Endothelial cell of hepatic sinusoid (primary cell): ENCODE results near the gene DUS2.

ENCODE experiments used
- in situ Hi-C: cut with HindIII; loops from 2 replicates; pipeline ENCODE4 v1.10.0; 2017; ENCODE audit warnings: low sequenced_read_pairs

The DUS2 gene

DNA sequence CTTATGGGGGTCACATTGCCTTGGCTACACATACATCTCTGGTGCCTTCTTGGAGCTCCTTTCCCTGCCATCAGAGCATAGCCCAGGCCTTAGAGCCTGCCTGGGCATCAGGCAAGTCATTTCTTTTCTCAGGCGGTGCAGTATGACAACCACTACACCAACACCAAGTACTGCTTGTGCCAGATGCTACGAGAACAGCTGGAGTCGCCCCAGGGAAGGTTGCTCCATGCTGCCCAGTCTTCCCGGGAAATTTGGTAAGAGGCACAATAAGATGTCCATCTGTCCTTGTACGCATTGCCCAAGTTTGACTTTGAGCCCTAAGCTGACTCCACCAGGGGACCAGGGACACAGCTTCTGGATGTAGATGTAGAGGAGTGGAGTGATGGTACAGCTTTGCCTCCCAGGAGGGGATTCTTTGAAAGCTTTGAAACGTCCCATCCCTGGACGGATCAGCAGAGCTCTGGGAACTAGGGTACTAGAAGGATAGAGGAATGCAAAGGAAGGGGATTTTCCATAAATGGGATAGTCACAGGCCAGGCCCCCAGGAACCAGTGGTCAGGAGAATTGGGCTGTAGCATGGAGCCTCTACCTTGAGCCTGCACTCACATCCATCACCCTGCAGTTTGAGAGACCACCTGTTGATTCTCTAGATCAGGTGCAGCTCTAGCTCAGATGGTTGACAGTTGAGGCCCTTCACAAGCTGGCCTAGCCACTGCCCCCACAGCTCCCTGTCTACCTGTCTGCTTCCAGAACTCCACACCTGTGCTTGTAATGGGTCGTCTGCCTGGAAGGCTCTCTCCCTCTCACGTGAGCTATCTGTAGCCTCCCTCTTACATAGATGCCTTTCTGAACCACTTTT is 51.0 kb downstream of the DUS2 start:
- in situ Hi-C loops, result loop anchor here (5.0 to 25.0 kb wide), 2 partner anchors 97 to 187 kb away; partner anchors contain the start of genes NRN1L and PSKH1

DNA sequence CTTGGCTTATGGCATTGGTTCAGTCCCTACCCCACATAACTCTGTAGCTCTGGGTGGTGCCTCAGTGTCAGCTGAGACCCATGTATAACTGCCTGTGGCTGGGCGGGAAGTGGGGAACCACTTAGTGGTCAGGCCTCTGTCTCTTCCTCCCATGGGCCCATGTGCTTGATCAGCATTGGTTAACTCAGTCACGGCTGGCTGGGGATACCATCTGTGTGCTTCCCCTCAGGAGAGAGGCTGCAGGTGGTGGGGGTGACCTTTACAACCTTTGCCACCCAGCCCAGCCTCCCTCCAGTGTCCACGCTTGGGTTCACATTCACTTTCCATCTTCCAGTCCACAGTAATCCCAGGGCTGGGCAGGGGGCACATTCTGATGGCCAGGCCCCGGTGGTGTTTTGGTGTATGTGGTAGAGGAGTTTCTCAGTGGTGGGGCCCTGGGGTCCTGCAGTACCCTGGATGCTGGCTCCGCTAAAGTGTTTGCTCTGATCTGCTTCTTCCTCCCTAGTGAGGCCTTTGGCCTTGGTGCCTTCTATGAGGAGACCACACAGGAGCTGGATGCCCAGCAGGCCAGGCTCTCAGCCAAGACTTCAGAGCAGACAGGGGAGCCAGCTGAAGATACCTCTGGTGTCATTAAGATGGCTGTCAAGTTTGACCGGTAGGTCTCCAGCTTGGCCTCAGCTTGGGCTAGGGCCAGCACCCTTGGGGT is 51.9 kb downstream of the DUS2 start:
- in situ Hi-C loops, result loop anchor here (5.0 to 25.0 kb wide), 2 partner anchors 98 to 188 kb away; partner anchors contain the start of genes NRN1L and PSKH1

DNA sequence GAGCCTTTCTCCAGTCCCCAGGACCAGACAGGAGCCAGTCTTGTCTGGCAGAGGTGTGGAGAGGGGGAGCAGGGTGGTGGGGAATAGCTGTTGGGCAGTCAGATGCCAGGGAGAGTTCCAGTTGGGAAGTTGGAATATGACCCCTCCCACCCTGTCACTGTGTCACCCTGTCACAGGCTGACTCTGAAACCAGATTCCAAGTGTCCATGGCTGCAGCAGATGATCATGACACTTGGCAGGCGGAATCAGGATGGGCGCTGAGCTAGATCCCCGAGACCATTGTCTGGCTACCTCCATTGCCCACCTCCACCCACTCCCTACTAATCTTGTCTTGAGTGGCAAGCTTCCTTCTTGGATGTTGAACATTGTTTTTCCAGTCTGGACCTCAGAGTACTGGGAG is 52.9 kb downstream of the DUS2 start:
- in situ Hi-C loops, result no loop called here

DNA sequence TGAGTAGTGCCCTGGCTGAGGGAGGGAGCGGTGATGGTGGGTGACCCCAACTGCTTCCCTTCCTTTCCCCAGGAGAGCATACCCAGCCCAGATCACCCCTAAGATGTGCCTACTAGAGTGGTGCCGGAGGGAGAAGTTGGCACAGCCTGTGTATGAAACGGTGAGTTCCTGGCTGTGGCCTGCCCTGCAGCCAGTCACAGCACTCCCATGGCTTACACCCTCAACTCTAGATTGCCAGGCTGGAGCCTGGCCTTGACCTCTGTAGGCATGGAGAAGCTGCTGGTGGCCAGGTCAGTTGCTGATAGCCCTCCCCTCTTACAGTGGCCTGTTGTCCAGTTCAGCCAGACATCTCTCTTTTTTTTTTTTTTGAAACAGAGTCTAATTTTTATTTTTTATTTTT is 53.5 kb downstream of the DUS2 start:
- in situ Hi-C loops, result no loop called here

DNA sequence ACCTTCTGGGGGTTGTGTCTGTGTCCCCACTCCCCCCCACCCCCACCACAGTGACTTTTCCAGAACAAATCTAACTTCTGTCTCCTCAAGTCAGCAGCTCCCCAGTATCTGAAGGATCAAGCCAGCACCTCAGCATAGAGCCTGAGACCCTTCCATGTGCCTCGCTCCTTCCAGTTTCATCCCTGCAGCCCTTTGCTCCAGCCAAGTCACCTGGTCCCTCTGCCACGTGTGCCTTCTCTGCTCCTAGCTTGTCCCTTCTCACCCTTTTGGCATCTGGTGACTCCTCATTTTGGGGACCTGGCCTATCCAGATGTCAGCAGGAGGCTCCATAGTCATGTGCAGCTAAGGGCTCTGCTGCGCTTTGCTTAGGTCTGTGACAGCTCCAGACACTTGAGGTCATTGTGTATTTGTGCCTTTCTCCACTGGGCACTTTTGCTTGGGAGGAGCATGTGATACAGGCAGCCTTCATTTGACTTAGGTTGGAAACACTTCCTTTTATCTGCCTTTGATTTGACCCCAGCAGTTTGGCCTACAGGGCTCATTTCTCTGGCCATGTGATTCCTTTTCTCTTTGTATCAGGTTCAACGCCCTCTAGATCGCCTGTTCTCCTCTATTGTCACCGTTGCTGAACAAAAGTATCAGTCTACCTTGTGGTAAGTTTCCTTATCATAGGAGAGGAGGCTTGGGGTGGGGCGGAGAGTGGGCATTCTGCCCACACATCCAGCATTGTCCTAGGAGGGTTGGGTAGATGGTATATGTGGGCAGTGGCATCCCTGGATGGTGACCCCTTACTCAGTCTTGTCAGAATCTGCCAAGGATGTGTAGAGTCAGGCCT is 55.0 kb downstream of the DUS2 start:
- in situ Hi-C loops, result no loop called here

DNA sequence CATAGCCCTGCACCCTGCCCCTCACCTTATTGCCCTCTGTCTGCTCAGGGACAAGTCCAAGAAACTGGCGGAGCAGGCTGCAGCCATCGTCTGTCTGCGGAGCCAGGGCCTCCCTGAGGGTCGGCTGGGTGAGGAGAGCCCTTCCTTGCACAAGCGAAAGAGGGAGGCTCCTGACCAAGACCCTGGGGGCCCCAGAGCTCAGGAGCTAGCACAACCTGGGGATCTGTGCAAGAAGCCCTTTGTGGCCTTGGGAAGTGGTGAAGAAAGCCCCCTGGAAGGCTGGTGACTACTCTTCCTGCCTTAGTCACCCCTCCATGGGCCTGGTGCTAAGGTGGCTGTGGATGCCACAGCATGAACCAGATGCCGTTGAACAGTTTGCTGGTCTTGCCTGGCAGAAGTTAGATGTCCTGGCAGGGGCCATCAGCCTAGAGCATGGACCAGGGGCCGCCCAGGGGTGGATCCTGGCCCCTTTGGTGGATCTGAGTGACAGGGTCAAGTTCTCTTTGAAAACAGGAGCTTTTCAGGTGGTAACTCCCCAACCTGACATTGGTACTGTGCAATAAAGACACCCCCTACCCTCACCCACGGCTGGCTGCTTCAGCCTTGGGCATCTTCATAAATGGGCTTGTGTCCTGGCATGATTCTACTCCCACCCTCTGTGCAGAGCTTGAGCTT is 55.8 kb downstream of the DUS2 start:
- in situ Hi-C loops, result no loop called here

DNA sequence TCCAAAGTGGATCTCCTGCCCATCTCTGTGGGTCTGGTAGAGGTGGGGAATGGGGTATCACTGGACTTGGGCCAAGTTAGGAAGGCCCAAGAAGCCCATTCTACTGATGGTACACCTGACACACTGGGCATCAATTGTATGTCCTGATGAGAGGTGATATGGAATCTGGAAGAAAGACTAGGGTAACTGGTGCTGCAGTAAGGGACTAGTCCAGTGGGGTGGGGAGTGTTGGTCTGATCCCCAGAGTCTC is 56.2 kb downstream of the DUS2 start:
- in situ Hi-C loops, result no loop called here

DNA sequence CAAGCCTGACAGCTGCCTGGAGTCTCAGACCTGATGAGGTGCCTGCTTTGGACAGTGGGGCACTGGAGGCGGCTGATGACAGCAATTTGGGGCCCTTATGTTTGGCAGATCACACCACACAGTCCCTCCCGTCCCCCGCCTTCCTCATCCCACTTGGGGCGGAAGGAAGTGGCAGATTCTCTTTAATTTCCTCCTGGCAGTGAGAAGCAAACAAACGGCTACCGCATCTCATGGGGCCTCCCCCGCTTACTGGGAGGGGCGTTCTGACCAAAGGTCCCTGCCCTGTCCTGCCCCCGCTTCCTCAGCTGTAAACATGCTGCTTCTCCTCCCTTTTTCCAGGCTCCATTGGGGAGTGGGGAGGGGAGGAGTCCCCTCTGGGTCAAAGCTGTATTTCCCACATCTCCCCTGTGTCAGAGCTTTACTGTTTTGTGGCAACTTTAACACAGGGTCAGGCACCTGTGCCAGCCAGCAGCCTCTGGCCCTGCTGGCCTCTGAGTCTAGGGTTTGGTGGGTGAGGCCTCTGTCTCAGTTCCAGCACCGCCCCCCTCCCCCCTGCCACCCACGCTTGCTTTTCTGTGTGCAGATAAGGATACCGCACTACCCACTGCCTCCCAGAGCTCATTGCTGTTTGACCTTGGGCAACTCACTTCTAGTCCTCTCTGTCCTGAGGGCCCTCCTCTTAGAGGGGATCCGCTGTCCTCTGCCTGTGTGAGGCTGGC is 56.7 kb downstream of the DUS2 start:
- in situ Hi-C loops, result no loop called here

DNA sequence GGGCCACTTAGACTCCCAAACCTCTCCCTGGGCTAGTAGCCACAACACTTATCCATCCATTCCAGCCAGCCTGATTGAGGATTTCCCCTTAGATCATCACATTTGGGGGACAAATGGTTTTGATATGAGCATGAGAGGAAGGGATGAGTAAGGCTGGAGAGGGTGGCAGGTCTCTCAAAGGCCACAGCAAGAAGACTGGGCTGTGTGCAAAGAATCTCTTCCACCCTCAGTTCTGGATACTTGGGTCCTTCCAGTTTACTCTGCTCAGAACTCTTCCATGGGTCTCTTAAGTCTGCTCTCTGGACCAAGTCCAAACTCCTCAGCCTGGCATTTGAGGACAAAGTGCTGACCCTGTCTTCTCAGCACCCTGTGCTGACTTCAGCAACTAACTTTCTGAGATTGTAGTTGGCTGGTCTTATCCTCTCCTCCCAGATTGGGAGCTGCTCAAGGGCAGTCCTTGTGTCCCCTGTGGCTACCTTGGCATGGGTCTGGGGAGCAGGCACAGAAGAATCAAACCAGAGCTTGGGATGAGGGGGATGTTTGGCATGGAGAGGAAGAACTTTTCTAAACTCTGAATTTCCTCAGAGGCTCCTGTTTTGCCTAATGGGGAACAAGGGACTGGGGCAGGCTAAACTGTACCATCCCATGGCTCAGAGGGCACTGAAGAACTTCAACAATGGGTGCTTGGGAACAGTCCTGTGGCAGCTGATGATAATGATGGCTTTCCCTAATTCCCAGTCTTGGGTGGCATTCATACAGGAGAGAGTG is 59.0 kb downstream of the DUS2 start:
- in situ Hi-C loops, result no loop called here

DNA sequence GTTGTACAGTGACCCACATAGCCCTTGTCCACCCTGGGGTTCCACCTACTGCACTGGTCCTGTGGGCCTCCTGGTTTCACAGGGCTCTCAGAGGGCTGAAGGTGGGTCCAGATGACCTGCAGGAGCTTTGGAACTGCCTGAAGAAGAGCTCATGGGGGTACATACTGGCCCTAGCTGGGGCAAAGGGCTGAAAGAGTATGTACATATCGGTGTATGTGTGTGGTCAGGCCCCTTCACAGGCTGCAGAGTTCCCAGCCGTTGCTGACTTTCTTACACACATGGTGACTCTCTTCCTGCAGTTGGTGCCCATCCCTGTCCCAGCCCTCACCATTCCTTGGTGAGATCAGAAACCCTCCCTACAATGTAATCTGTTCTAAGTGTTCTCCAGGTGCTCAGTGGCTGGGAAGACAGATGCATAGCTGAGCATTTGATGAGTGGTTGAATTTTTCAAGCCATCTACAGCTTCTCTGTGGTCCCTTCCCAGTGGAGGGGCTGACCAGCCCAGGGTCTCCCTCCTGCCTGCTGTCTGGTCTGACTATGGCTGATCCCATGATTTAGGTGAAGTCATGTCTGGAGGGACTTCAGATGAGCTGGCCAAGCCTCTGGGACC is 59.6 kb downstream of the DUS2 start:
- in situ Hi-C loops, result no loop called here

DNA sequence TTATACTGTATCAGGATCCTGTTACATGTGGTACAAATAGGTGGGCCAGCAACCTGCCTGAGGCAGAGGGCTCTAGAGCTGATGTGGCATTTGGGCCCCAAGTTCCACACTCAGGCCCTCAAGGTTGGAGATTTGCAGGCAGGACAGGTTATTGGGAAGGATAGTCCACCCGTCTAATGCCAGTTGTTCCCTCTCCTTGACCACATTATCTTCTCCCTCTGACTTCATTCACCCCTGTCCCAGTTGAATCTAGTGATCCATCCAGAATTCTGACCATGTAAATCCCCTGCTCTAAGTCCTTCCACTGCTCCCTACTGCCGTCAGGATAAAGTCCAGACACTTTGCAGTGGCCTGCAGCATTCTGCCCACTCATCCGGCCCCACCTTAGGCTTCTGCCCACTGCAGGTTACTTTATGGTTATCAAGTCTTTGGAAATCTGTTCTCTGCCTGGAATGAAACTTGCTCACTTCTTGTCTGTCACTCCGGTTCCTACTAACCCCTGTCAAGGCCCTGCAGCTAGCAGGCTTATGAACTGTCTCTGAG is 60.2 kb downstream of the DUS2 start:
- in situ Hi-C loops, result no loop called here

DNA sequence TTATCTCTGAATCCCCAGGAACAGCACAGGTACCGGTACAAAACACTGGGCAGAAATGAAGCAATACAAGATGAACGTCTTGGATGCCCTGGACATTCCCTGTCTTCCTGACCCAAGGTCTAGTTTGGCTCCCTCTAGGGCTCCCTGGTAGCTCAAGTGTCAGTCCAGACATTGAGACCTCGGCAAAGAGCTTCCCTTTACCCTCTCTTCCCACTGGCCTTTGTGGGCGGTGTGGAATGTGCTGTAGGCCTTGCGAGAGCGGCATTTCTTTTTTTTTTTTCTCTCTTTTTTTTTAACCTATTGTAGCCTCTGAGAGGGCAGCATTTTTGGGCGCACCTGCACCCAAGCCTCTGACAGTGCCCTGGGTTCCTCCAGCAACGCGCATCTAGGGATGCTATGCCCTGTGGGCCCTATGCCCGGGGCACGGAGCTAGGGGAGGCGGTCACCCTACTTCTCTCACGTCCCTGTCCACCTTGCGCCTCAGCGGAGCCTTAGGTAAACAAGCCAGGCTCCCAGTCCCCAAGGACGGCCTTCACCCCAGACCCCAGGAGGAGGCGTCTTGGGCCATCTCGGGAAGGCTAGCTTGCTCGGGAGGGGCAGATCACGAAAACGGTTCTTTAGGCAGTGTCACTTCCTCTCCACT is 60.9 kb downstream of the DUS2 start:
- in situ Hi-C loops, result no loop called here

DNA sequence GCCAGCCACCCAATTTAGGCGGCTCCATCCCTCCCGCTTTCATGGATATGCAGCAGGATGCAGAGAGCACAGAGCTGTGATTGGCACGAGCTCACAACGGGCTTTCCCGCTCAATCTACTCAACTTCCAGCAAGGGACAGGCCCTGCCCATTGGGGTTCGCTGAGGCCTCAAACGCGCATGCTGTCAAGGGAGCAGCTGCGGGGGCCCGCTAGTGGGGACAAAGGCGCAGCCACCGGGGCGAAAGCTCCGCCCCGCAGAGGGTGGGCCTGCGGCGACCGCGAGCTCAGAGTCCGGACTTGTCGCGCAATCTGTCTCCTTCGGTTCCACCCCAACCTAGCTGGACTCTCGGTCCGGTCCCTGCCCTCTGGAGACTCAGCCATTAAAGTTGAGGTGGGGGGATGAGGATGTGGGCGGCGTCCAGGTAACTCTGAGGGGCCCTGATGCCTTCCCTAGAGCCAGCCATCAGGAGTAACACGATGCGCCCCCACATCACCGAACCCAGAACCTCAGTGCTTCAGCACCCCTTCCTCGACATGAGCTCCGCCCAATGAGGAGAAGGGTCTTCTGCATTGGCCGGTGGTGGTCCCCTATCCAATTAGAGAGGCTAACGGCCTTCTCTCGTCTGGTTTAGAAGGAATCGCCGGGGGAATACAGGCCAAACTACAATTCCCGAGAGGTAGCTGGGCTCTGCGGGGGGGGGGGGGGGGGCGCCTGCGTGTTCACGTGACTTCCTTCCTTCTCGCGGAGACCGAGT is 61.6 kb downstream of the DUS2 start:
- in situ Hi-C loops, result loop anchor here (5.0 kb wide), 1 partner anchor 63 kb away; no protein-coding TSS in a partner anchor

DNA sequence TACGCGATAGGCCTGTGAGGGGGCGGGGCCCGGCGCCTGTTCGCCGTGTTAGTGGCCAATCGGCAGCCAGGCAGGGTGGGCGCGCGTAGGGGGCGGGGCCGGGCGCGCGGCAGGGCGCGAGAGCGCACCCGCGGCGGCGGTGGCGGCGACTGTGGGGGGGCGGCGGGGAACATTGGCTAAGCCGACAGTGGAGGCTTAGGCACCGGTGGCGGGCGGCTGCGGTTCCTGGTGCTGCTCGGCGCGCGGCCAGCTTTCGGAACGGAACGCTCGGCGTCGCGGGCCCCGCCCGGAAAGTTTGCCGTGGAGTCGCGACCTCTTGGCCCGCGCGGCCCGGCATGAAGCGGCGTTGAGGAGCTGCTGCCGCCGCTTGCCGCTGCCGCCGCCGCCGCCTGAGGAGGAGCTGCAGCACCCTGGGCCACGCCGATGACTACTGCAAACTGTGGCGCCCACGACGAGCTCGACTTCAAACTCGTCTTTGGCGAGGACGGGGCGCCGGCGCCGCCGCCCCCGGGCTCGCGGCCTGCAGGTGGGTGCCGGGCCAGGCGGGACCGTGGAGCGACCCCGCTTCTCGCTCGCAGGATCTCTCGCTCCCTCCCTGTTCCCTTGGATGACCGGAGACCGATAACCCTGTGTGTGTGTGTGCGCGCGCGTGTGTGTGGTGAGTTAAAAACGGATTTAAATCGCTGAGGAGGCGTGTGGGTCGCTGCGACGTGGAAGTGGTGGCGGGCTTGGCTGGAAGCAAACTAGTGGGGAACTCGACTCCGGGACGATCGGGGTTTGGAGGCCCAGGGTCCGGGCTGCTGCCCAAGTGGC is 62.4 kb downstream of the DUS2 start, which contains the start of gene NFATC3:
Gene NFATC3, plus strand, starts transcription at position 112 of the 813 bp plus-strand sequence. Its CDS starts 312 bp downstream, at position 424.
- in situ Hi-C loops, result loop anchor here (5.0 kb wide), 1 partner anchor 62 kb away; no protein-coding TSS in a partner anchor

DNA sequence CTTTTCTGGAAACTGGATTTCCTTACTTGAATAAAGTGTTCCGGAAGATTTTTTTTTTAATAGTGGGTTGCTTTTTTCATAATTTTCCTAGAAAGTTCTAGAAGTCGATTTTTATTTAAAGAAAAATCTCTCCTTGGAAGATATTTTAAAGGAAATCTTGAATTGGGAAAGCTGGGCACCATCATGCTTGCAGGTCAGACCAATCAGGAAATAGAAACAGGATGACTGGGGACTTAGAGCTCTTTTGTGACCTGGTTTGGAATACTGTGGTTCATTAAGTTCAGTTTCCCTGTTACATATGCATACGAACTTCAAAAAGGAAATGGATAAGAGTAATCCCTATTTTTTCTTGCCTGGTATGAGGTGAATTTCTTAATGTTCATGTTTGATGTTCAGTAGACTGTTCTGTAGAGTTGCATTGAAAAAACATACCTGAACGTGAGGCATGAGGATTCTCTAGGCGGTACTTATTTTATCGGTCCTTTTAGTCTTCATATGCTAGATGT is 63.3 kb downstream of the DUS2 start:
- in situ Hi-C loops, result loop anchor here (5.0 kb wide), 1 partner anchor 61 kb away; no protein-coding TSS in a partner anchor

DNA sequence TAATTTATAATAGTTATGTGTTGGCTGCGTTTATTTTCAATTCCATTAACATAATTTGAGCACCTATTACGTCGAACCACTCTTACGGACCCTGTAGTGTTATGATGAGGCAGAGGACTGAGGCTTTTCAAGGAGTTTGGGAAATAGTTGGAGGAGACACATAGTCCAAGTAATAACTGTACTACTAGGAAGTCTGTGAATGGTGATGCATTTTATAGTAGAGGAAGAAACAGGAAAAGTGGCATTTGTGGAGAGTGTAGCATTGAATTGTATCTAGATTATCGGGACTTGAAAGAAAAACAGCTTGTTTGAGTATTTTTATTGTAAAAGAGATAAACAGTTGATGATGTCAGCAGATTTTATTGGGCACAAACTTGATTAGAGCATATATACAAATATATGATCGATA is 63.8 kb downstream of the DUS2 start:
- in situ Hi-C loops, result loop anchor here (5.0 kb wide), 1 partner anchor 60 kb away; no protein-coding TSS in a partner anchor
